ENCODE data around the gene MINK1.
A peak's percentile ranks its signal among the peaks of the same experiment; 100 is the strongest.

Gene MINK1

GRCh38 chr17:4815043-4815675 lies 18.0 kb upstream of the MINK1 start:
- Histone ChIP-seq H3K4me3 (replicated peaks; ENCODE audit: insufficient read depth, low read length) (no peak overlapping the region), H3K27ac (replicated peaks) (no peak overlapping the region), H3K27me3 (ENCODE audit: insufficient read depth, poor library complexity, severe bottlenecking) (no peaks in the 10 kb centered on the region)
- TF ChIP-seq POLR2AphosphoS5 (IDR thresholded peaks at IDR 0.05; ENCODE audit: low read depth) (no peak), SPI1 (IDR thresholded peaks at IDR 0.05; ENCODE audit: borderline replicate concordance, low read depth) (no peak), REST (IDR thresholded peaks at IDR 0.05; ENCODE audit: insufficient replicate concordance, low read depth) (no peak), GABPA (IDR thresholded peaks at IDR 0.05; ENCODE audit: low read depth) (no peak)
- TF ChIP-seq, protein P1, sequence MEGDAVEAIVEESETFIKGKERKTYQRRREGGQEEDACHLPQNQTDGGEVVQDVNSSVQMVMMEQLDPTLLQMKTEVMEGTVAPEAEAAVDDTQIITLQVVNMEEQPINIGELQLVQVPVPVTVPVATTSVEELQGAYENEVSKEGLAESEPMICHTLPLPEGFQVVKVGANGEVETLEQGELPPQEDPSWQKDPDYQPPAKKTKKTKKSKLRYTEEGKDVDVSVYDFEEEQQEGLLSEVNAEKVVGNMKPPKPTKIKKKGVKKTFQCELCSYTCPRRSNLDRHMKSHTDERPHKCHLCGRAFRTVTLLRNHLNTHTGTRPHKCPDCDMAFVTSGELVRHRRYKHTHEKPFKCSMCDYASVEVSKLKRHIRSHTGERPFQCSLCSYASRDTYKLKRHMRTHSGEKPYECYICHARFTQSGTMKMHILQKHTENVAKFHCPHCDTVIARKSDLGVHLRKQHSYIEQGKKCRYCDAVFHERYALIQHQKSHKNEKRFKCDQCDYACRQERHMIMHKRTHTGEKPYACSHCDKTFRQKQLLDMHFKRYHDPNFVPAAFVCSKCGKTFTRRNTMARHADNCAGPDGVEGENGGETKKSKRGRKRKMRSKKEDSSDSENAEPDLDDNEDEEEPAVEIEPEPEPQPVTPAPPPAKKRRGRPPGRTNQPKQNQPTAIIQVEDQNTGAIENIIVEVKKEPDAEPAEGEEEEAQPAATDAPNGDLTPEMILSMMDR (IDR thresholded peaks at IDR 0.05; ENCODE audit: insufficient read depth, low read length): peak; percentile 9
- no peak for DNase-seq (ENCODE audit: low read depth in 1 of 2, low spot score in 1 of 2)

DNA sequence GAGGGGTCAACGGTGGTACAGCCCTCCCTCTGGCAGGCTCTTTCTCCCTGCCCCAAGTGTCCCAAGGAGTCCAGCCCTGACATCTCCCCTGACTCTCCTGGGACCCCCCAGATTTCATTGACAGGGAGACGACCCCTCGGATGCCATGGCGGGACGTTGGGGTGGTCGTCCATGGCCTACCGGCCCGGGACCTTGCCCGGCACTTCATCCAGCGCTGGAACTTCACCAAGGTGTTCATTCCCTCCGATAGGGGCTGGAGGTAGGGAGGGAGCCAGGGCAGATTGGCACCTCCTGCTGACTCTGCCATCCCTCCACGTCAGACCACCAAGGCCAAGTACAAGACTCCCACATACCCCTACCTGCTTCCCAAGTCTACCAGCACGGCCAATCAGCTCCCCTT lies 16.3 kb upstream of the MINK1 start:
- H3K4me3 ChIP-seq (replicated peaks; ENCODE audit: insufficient read depth, low read length): no peak overlapping the region
- DNase-seq (ENCODE audit: low read depth in 1 of 2, low spot score in 1 of 2): no peak
- H3K27ac ChIP-seq (replicated peaks): no peak overlapping the region
- TF ChIP-seq, protein P1 (IDR thresholded peaks at IDR 0.05; ENCODE audit: insufficient read depth, low read length): no peak
- no peak for TF ChIP-seq POLR2AphosphoS5 (IDR thresholded peaks at IDR 0.05; ENCODE audit: low read depth)
- TF ChIP-seq GABPA (IDR thresholded peaks at IDR 0.05; ENCODE audit: low read depth): no peak
- TF ChIP-seq REST (IDR thresholded peaks at IDR 0.05; ENCODE audit: insufficient replicate concordance, low read depth): no peak
- no peak for TF ChIP-seq SPI1 (IDR thresholded peaks at IDR 0.05; ENCODE audit: borderline replicate concordance, low read depth)
- no peaks in the 10 kb centered on the region for H3K27me3 ChIP-seq (ENCODE audit: insufficient read depth, poor library complexity, severe bottlenecking)

DNA sequence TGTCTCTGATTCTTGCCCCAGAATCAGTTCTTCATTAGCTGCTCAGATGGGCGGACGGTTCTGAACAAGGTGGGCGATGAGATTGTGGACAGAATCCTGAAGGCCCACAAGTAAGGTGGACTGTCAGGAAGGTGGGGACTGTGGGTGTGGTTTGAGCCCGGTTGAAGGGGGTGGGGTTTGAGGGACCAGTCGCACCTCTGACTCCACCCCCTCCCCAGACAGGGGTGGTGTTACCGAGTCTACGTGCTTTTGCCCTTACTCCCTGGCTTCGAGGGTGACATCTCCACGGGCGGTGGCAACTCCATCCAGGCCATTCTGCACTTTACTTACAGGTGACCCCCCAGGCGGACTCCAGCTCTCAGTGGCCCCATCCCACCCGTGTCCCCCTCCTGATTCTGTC lies 14.9 kb upstream of the MINK1 start:
- DNase-seq (ENCODE audit: low read depth in 1 of 2, low spot score in 1 of 2): no peak
- Histone ChIP-seq H3K27me3 (ENCODE audit: insufficient read depth, poor library complexity, severe bottlenecking) (no peaks in the 10 kb centered on the region), H3K4me3 (replicated peaks; ENCODE audit: insufficient read depth, low read length) (no peak overlapping the region), H3K27ac (replicated peaks) (no peak overlapping the region)
- TF ChIP-seq REST (IDR thresholded peaks at IDR 0.05; ENCODE audit: insufficient replicate concordance, low read depth) (no peak), SPI1 (IDR thresholded peaks at IDR 0.05; ENCODE audit: borderline replicate concordance, low read depth) (no peak), POLR2AphosphoS5 (IDR thresholded peaks at IDR 0.05; ENCODE audit: low read depth) (no peak), GABPA (IDR thresholded peaks at IDR 0.05; ENCODE audit: low read depth) (no peak)
- TF ChIP-seq, protein P1 (IDR thresholded peaks at IDR 0.05; ENCODE audit: insufficient read depth, low read length): no peak
